HG03159 (cell line): ENCODE results near the gene LHPP.

Experiments
- ATAC-seq: cut with Tn5 transposase; IDR thresholded peaks from one replicate; pipeline ENCODE4 v1.9.1; 2021; ENCODE audit warnings: mild to moderate bottlenecking, moderate library complexity; ENCODE audit not compliant: unreplicated experiment

The LHPP gene

DNA sequence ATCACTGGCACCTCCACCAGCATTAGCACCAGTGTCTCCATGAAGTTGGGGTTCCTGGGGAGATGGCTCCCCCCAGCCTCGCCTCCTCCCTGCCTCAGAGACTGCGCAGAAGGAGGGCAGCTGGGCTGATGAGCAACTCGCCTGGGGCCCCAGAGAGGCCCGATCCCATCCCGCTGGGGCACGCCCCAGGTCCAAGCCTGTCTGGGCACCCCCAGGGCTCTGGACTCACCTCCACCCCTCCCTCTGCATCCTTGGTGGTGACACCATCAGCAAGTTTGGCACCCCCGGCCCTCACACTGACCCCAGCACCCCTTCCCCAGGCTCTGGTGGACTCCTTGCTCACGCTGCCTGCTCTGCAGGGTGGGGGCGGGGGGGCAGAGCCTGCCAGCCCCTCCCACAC, 89.5 kb downstream of the LHPP start:
- no peak for ATAC-seq

- ATAC-seq = no peak
These were observed 90.1 kb downstream of the LHPP start for GRCh38 chr10:124551755-124552154.

GRCh38 chr10:124552691-124553276, 91.2 kb downstream of the LHPP start:
- no peak for ATAC-seq

GRCh38 chr10:124554085-124554858, 92.6 kb downstream of the LHPP start:
- no peak for ATAC-seq

GRCh38 chr10:124557167-124557566, 95.5 kb downstream of the LHPP start:
- ATAC-seq = no peak

- no peak for ATAC-seq
These were observed 96.2 kb downstream of the LHPP start for GRCh38 chr10:124557648-124558338.

GRCh38 chr10:124558339-124559321, 97.0 kb downstream of the LHPP start:
- no peak for ATAC-seq

- ATAC-seq = no peak
These were observed 97.9 kb downstream of the LHPP start for GRCh38 chr10:124559372-124560132.

- ATAC-seq = no peak
These were observed 98.9 kb downstream of the LHPP start for GRCh38 chr10:124560377-124561105.

- no peak for ATAC-seq
These were observed 99.6 kb downstream of the LHPP start for GRCh38 chr10:124561206-124561605.

- no peak for ATAC-seq
These were observed 100.9 kb downstream of the LHPP start for GRCh38 chr10:124562425-124563060.

DNA sequence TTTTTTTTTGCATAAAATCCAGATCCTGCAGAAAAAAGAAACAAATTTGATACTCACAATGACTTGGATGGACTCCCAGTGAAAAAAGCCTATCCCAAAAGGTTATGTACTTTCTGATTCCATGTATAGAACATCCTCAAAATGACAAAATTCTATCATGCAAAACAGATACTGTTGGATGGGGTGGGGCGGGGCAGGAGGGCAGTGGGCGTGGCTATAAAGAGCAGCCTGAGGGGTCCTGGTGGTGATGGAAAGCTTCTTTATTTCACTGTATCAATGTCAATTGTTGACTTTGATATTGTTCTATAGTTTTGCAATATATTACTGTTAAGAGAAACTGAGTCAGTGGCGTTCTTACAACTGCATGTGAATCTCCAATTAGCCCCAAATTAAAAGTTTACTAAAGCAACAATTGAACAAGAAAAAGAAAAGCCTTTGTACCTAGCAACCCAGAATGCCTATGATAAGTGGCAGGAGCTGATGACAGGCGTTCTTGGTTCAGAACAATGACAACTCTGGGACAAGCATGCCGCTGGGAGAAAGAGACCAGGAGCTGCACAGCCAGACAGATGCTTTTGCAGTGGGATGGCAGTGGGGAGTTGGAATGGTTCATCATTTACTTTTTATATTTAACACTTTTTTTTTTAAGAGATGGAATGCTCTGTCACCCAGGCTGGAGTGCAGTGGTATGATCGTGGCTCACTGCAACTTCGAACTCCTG, 101.9 kb downstream of the LHPP start:
- no peak for ATAC-seq

- ATAC-seq = no peak
These were observed 103.3 kb downstream of the LHPP start for GRCh38 chr10:124564881-124565280.

GRCh38 chr10:124565565-124566221, 104.1 kb downstream of the LHPP start:
- no peak for ATAC-seq

DNA sequence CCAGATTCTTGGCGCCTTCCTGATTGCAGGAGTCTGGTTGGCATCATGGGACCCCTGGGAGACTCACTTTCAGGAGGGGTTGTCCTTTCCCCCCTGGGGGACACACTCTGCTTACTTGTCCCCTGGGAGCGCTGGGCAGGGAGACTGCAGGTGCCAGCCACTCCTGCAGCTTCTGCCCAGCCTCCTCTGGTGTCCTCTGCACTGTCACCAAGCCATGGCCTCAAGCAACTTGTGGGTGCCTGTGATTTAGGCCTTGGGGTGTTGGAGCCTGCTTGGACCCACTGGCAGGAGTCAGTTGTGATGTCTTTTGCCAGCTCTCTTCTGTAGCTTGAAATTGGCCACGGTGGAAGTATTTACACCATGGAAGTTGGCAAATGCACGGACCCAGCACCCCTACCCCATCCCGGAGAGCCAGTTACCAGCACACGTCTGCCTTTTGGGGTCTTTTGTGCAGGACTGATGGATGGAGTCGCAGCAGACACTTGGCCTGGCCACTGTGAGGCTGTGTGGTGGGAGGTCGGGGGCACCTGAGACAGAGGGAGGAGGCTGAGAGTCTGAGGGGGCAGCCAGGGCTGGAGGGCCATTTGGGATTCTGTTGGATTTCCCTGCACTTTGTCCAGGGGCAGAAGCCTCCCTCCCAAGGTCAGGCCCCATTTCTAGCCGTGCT, 104.7 kb downstream of the LHPP start:
- no peak for ATAC-seq

- ATAC-seq = no peak
These were observed 105.6 kb downstream of the LHPP start for GRCh38 chr10:124566981-124567835.
